Right lobe of liver (tissue), 6 donors: Measurements from ENCODE around the gene CCDC66. TPM values are rescaled to one million over a fixed set of nuclear protein-coding genes. Genes with fewer than 3 reads are reported as not detected.

Experiments
- ATAC-seq, 4 donors: fragments of 200-7000 bp; cut with Tn5 transposase; one replicate each; pipeline ENCODE4 v1.9.1; 2020; ENCODE audit warnings: mild to moderate bottlenecking in 4 of 4, moderate library complexity in 4 of 4
- DNase-seq, 3 donors: peaks; one replicate each; pipeline ENCODE4 v3.0.0-alpha.2; 2020
- H3K27ac ChIP-seq, 3 donors: fragments of 200-600 bp; one replicate each; pipeline ENCODE4 v1.8.0; 2022
- H3K27me3 ChIP-seq, 2 donors: fragments of 200-600 bp; one replicate each; pipeline ENCODE4 v1.8.0; 2022
- H3K36me3 ChIP-seq, 4 donors: fragments of 200-600 bp; sonication (generic) in 1 of 4; one replicate each; pipeline versions ENCODE4 v1.5.1 to v1.8.0; 2017 to 2022; ENCODE audit warnings: control low read depth in 1 of 4
- H3K4me1 ChIP-seq, 4 donors: fragments of 200-600 bp; sonication (generic) in 1 of 4; one replicate each; pipeline versions ENCODE4 v1.5.1 to v1.8.0; 2017 to 2022; ENCODE audit warnings: control low read depth in 1 of 4
- H3K4me3 ChIP-seq, 3 donors: fragments of 200-600 bp; one replicate each; pipeline ENCODE4 v1.8.0; 2022
- H3K9me3 ChIP-seq, 4 donors: fragments of 200-600 bp; sonication (generic) in 1 of 4; one replicate each; pipeline versions ENCODE4 v1.5.1 to v1.8.0; 2017 to 2022; ENCODE audit warnings: control low read depth in 1 of 4
- CTCF ChIP-seq, 4 donors: fragments of 200-600 bp in 3 of 4; fragments of 450-650 bp in 1 of 4; IDR thresholded peaks; one replicate each; pipeline versions ENCODE4 v1.5.1 to v1.8.0; 2016 to 2022; ENCODE audit warnings: antibody characterized with exemption in 4 of 4, mild to moderate bottlenecking in 2 of 4
- POLR2A ChIP-seq: fragments of 450-650 bp; IDR thresholded peaks from one replicate; pipeline ENCODE4 v1.6.1; 2017; ENCODE audit warnings: antibody characterized with exemption, mild to moderate bottlenecking
- WGBS: methylation state at CpG from one replicate; pipeline ENCODE4 v1.1.6; 2018; ENCODE audit warnings: low coverage, low lambda C conversion rate; ENCODE audit not compliant: insufficient coverage; ENCODE audit errors: missing lambda C conversion rate; 5-methylcytosine and 5-hydroxymethylcytosine counted together
- intact Hi-C, 2 donors: fragments of 100-400 bp; cut with DNase I; formaldehyde crosslinking; loops; one replicate each; pipeline versions ENCODE4 v1.11.2 to v1.14.1; 2022
- total RNA-seq, 6 experiments: library from RNA; depleted of rRNA in 2 of 6; stranded (reverse); fragments of >200 nt in 2 of 6; fragmentation: NEBNext Ultra II Directional in 3 of 6; extraction: Animal tissue kit (Norgen Biotek cat#: 25700) in 3 of 6; gene quantifications; one replicate each; pipeline versions ENCODE4 v1.1.0 to v1.2.4, GENCODE V29; 2016 to 2023
- donor health status: DM: no; HTN: yes; CAD: no.
- donor health status: DM: no; HTN: no; CAD: no.
- donor health status: DM: no; HTN: no; CAD: no.
- donor health status: DM: no; HTN: yes; CAD: no.
- donor health status: DM: no; HTN: yes; CAD: no.

Gene CCDC66
- total RNA-seq, 6 experiments from 2014 or later, result 4.5 to 9.0 (median 6.9) TPM

- TF ChIP-seq POLR2A, result no peak
- TF ChIP-seq CTCF (IDR thresholded peaks at IDR 0.05), result no peak
- no peak for ATAC-seq
- 78% methylated on average over 2 of the region's 2 CpGs for WGBS
- no peaks in the 10 kb centered on the region for H3K9me3 ChIP-seq
- DNase-seq, result no peak
- H3K4me1 ChIP-seq, result no peaks in the 10 kb centered on the region
- no peak overlapping the region for H3K27ac ChIP-seq
- H3K36me3 ChIP-seq, result peaks cover 0 to 31% (median 9%) of the 10 kb centered on the region in 4 donors
- intact Hi-C loops, result no loop called here
- no peaks in the 10 kb centered on the region for H3K27me3 ChIP-seq
- H3K4me3 ChIP-seq, result no peak overlapping the region
Observed at GRCh38 chr3:56616478-56617006, 59.6 kb downstream of the CCDC66 start.

GRCh38 chr3:56620371-56620770 is 63.4 kb downstream of the CCDC66 start:
- intact Hi-C loops, result no loop called here
- no peak for ATAC-seq

GRCh38 chr3:56621681-56622080 is 64.7 kb downstream of the CCDC66 start:
- Histone ChIP-seq H3K4me3 (no peak overlapping the region), H3K27ac (no peak overlapping the region), H3K9me3 (no peaks in the 10 kb centered on the region), H3K4me1 (no peaks in the 10 kb centered on the region), H3K27me3 (no peaks in the 10 kb centered on the region), H3K36me3 (peaks cover 2 to 71% (median 17%) of the 10 kb centered on the region in 4 donors)
- 86% methylated on average over 3 of the region's 3 CpGs for WGBS
- DNase-seq (no peak), ATAC-seq (no peak)
- TF ChIP-seq POLR2A (no peak), CTCF (IDR thresholded peaks at IDR 0.05) (no peak)
- intact Hi-C loops, result no loop called here

More at GRCh38 chr3:56620371-56620770, 63.4 kb downstream of the CCDC66 start:
- no peak overlapping the region for H3K27ac ChIP-seq
- H3K4me3 ChIP-seq, result no peak overlapping the region
- 89% methylated on average over 2 of the region's 2 CpGs for WGBS
- no peaks in the 10 kb centered on the region for H3K4me1 ChIP-seq
- no peak for TF ChIP-seq POLR2A
- no peak for TF ChIP-seq CTCF (IDR thresholded peaks at IDR 0.05)
- no peaks in the 10 kb centered on the region for H3K27me3 ChIP-seq
- DNase-seq, result no peak
- H3K9me3 ChIP-seq, result no peaks in the 10 kb centered on the region
- peaks cover 2 to 65% (median 15%) of the 10 kb centered on the region in 4 donors for H3K36me3 ChIP-seq

DNA sequence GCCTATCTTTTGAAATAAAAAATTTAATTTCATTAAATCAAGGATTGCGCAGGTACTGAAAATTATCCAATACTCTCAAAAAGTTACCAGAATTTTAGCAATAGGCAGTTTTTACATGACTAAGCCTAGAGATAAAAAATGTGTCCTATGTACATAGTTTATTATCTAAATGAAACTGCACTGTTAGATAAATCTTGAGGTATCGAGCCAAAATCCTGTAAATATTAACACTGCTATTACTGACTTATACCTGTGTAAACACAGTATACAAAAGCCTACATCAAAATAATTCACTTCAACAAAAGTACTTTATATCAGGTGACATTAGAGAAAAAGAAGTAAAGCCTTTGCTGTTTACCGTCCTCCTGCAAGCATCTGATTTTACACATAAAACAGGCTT is 65.4 kb downstream of the CCDC66 start:
- no peaks in the 10 kb centered on the region for H3K4me1 ChIP-seq
- H3K27me3 ChIP-seq, result no peaks in the 10 kb centered on the region
- no peaks in the 10 kb centered on the region for H3K9me3 ChIP-seq
- H3K27ac ChIP-seq, result no peak overlapping the region
- intact Hi-C loops, result no loop called here
- TF ChIP-seq POLR2A (no peak), CTCF (IDR thresholded peaks at IDR 0.05) (no peak)
- no peak overlapping the region for H3K4me3 ChIP-seq
- DNase-seq (no peak), ATAC-seq (no peak)
- H3K36me3 ChIP-seq, result peaks cover 2 to 70% (median 17%) of the 10 kb centered on the region in 4 donors
- 98% methylated on average over 3 of the region's 3 CpGs for WGBS
